ENCODE results near the gene SLCO1A2. TPM values are rescaled to one million over a fixed set of nuclear protein-coding genes. Genes with fewer than 3 reads are reported as not detected.
A peak's percentile ranks its signal among the peaks of the same experiment; 100 is the strongest.

Gene SLCO1A2
- total and polyA plus RNA-seq, 2 donors from 2014 or later, result 0.15 to 0.31 TPM

DNA sequence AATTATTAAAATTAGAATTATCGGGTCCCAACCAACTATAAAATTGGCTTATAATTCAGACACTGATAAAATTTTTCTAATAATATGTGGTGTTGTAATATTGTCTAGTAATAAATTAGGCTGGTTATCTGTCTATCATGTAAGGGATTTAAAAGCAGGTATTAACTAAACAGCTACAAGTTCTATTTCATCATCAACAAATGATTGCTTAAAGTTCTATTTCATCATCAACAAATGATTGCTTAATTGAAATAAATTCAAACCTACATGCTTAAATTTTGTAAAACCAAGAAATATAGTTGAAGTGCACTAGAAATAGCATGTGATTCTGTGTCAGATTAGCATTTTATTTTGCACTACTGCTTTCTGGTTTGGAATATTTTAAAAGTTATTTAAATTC lies 34.1 kb downstream of the SLCO1A2 start:
- Histone ChIP-seq H3K9me3 (ENCODE audit: control insufficient read depth in 2 of 3, insufficient read depth in 1 of 3, low read length in 3 of 3) (no peaks in the 10 kb centered on the region), H3K4me3 (ENCODE audit: low read length in 3 of 3) (no peak overlapping the region), H3K36me3 (ENCODE audit: control insufficient read depth in 2 of 3, insufficient read depth in 3 of 3, low read length in 3 of 3) (no peaks in the 10 kb centered on the region), H3K4me1 (ENCODE audit: control insufficient read depth in 2 of 3, insufficient read depth in 2 of 3, low read depth in 1 of 3, low read length in 3 of 3) (no peaks in the 10 kb centered on the region), H3K27me3 (ENCODE audit: control insufficient read depth, insufficient read depth, low read length) (no peaks in the 10 kb centered on the region), H3K27ac (ENCODE audit: low read depth in 2 of 2, low read length in 2 of 2) (no peak overlapping the region), H3K9ac (ENCODE audit: low read length in 3 of 3) (no peak overlapping the region)
- TF ChIP-seq, protein P1, sequence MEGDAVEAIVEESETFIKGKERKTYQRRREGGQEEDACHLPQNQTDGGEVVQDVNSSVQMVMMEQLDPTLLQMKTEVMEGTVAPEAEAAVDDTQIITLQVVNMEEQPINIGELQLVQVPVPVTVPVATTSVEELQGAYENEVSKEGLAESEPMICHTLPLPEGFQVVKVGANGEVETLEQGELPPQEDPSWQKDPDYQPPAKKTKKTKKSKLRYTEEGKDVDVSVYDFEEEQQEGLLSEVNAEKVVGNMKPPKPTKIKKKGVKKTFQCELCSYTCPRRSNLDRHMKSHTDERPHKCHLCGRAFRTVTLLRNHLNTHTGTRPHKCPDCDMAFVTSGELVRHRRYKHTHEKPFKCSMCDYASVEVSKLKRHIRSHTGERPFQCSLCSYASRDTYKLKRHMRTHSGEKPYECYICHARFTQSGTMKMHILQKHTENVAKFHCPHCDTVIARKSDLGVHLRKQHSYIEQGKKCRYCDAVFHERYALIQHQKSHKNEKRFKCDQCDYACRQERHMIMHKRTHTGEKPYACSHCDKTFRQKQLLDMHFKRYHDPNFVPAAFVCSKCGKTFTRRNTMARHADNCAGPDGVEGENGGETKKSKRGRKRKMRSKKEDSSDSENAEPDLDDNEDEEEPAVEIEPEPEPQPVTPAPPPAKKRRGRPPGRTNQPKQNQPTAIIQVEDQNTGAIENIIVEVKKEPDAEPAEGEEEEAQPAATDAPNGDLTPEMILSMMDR (IDR thresholded peaks at IDR 0.05; ENCODE audit: borderline replicate concordance, extremely low read depth, insufficient read depth), result no peak
- intact Hi-C loops (cut with DNase I), result no loop called here
- FAIRE-seq, result no peak
- no peak for DNase-seq

DNA sequence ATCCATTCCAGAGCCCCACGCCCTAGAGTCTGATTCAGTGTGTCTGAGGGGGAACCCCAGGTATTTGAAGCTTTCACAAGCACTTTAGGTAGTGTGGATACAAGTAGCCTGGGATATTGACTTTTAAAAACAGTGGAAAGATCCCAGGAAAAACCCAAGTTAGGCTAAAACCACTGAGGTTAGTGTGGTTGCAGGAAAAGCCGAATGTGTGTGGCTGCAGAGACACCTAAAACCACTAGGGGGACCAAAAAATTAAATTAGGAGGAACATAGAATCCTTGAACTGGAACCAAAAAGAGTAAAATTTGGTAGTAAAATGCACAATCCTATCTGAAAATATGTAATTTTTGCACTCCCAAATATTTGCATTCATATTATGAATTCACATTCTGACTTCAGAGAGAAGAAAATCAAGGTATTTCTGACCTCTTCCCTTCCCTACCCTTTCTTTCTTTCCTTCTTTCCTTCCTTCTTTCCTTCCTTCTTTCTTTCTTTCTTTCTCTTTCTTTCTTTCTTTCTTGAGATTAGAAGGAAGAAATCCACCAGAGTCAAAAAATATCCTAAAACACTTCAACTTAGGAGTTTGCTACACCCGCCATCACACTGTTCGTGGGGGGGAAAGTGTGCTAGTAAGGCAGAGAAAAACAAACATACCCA lies 37.8 kb downstream of the SLCO1A2 start:
- H3K27me3 ChIP-seq (ENCODE audit: control insufficient read depth, insufficient read depth, low read length), result no peaks in the 10 kb centered on the region
- peak in 2 of 5 donors; percentile 1 to 4 for DNase-seq
- TF ChIP-seq, protein P1 (IDR thresholded peaks at IDR 0.05; ENCODE audit: borderline replicate concordance, extremely low read depth, insufficient read depth), result peak; percentile 39
- intact Hi-C loops (cut with DNase I), result no loop called here
- no peaks in the 10 kb centered on the region for H3K4me1 ChIP-seq (ENCODE audit: control insufficient read depth in 2 of 3, insufficient read depth in 2 of 3, low read depth in 1 of 3, low read length in 3 of 3)
- H3K9me3 ChIP-seq (ENCODE audit: control insufficient read depth in 2 of 3, insufficient read depth in 1 of 3, low read length in 3 of 3), result no peaks in the 10 kb centered on the region
- no peak for FAIRE-seq
- H3K36me3 ChIP-seq (ENCODE audit: control insufficient read depth in 2 of 3, insufficient read depth in 3 of 3, low read length in 3 of 3), result no peaks in the 10 kb centered on the region
- no peak overlapping the region for H3K4me3 ChIP-seq (ENCODE audit: low read length in 3 of 3)
- no peak overlapping the region for H3K27ac ChIP-seq (ENCODE audit: low read depth in 2 of 2, low read length in 2 of 2)
- H3K9ac ChIP-seq (ENCODE audit: low read length in 3 of 3), result no peak overlapping the region

DNA sequence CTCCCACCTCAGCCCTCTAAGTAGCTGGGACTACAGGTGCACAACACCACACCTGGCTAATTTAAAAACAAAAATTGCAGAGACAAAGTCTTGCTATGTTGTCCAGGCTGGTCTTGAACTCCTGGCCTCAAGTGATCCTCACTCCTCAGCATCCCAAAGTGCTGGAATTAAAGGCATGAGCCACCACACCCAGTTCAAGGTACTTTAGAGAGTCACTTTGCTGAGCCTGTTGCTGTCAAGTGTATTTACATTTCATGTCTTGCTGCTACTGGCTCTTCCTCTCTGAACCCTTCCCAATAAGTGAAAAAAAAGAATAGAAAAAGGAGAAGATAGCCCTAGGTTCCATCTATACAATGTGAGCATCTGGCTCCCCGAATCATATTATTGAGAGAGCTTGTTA lies 38.4 kb downstream of the SLCO1A2 start:
- H3K9me3 ChIP-seq (ENCODE audit: control insufficient read depth in 2 of 3, insufficient read depth in 1 of 3, low read length in 3 of 3), result no peaks in the 10 kb centered on the region
- TF ChIP-seq, protein P1 (IDR thresholded peaks at IDR 0.05; ENCODE audit: borderline replicate concordance, extremely low read depth, insufficient read depth), result no peak
- intact Hi-C loops (cut with DNase I), result no loop called here
- H3K4me1 ChIP-seq (ENCODE audit: control insufficient read depth in 2 of 3, insufficient read depth in 2 of 3, low read depth in 1 of 3, low read length in 3 of 3), result no peaks in the 10 kb centered on the region
- DNase-seq (no peak), FAIRE-seq (no peak)
- no peak overlapping the region for H3K27ac ChIP-seq (ENCODE audit: low read depth in 2 of 2, low read length in 2 of 2)
- no peaks in the 10 kb centered on the region for H3K36me3 ChIP-seq (ENCODE audit: control insufficient read depth in 2 of 3, insufficient read depth in 3 of 3, low read length in 3 of 3)
- no peak overlapping the region for H3K4me3 ChIP-seq (ENCODE audit: low read length in 3 of 3)
- H3K9ac ChIP-seq (ENCODE audit: low read length in 3 of 3), result no peak overlapping the region
- H3K27me3 ChIP-seq (ENCODE audit: control insufficient read depth, insufficient read depth, low read length), result no peaks in the 10 kb centered on the region

DNA sequence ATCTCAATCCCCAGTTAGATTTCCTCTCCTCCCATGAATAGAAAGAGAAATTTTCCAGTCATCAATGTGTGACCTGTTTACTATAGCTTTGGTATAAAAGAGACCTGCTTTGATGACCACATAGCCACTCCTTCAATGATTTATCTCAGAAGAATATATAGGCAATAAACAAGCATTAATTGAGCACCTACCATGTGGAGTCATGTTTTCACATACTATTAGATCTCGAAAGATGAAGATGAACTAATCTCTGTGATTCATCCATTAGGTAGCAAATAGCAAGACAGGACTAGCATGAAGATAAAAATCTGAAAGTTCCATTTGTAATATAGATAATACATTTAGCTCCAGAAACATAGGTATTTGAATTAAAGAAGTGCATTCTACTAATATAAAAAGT lies 40.5 kb downstream of the SLCO1A2 start:
- TF ChIP-seq, protein P1 (IDR thresholded peaks at IDR 0.05; ENCODE audit: borderline replicate concordance, extremely low read depth, insufficient read depth), result no peak
- DNase-seq (no peak), FAIRE-seq (no peak)
- Histone ChIP-seq H3K4me3 (ENCODE audit: low read length in 3 of 3) (no peak overlapping the region), H3K9me3 (ENCODE audit: control insufficient read depth in 2 of 3, insufficient read depth in 1 of 3, low read length in 3 of 3) (no peaks in the 10 kb centered on the region), H3K27me3 (ENCODE audit: control insufficient read depth, insufficient read depth, low read length) (no peaks in the 10 kb centered on the region), H3K4me1 (ENCODE audit: control insufficient read depth in 2 of 3, insufficient read depth in 2 of 3, low read depth in 1 of 3, low read length in 3 of 3) (no peaks in the 10 kb centered on the region), H3K9ac (ENCODE audit: low read length in 3 of 3) (no peak overlapping the region), H3K27ac (ENCODE audit: low read depth in 2 of 2, low read length in 2 of 2) (no peak overlapping the region), H3K36me3 (ENCODE audit: control insufficient read depth in 2 of 3, insufficient read depth in 3 of 3, low read length in 3 of 3) (no peaks in the 10 kb centered on the region)
- intact Hi-C loops (cut with DNase I), result no loop called here
